HG02973 (cell line): Measurements from ENCODE around the gene ABI3BP.
"Not testable (repeated sequence)": the region's sequence is repeated elsewhere in the genome, so short reads cannot be mapped to it uniquely, and the experiment has no call there.

Experiments
- ATAC-seq: cut with Tn5 transposase; IDR thresholded peaks from one replicate; pipeline ENCODE4 v1.9.1; 2021; ENCODE audit warnings: moderate library complexity; ENCODE audit not compliant: unreplicated experiment

The ABI3BP gene

DNA sequence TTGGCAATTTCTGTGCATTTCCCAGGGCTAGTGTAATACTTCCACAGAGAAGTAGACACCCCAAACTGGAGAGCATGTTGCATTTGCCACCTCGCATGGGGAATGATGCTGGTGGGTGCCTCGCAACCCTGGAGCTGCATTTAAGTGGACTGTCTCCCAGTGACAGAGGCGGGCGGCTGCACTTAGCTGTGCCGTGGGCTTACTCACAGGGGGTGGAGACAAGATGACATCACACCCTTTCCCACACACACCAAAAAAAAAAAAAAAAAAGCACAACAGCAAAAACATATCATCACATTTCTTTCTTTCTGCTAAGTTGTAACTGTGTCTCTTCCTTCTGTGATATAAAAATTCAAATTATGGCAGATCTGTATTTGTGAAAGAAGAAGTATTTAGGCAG, at the start of gene ABI3BP:
TSS of gene ABI3BP (minus strand) at position 113 of the 400 bp plus-strand sequence. CDS start at position 76, 37 bp downstream.
- no peak for ATAC-seq

DNA sequence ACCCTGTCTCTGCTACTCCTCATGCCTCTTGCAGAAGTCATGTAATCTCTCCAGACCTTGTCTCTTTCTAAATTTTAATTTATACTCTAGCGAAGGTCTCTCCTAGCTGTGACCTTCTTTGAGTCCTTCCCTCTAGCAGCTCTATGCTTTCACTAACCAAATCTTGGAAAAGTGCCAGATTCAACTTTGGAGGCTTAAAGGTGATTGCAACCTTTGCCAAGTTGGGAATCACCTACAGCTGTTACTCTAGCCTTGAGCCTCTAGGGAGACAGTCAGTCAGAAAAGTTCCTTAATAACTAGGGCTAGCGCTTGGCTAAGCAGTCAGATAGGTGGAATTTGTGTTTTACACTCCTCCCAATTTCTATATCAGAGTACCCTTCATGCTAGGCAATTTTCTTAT, 46.1 kb upstream of the ABI3BP start:
- ATAC-seq: no peak

GRCh38 chr3:101038880-101039279, 45.7 kb upstream of the ABI3BP start:
- ATAC-seq: no peak

GRCh38 chr3:101038393-101038792, 45.2 kb upstream of the ABI3BP start:
- ATAC-seq: no peak

DNA sequence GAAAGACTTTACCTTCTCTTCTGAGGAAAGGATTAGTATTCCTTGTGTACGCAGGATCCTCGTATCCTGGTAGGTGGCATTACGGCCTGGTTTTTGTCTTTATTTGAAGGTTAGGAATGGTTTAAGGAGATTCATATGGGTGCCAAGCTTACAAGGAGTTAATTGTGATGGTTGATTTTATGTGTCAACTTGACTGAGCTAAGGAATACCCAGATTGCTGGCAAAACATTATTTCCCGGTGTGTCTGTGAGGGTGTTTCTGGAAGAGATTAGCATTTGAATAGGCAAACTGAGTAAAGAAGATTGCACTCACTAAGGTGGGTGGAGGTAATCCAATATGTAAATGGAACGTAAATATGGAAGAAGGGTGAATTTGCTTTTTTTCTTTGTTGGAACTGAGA, 44.4 kb upstream of the ABI3BP start:
- ATAC-seq: no peak

DNA sequence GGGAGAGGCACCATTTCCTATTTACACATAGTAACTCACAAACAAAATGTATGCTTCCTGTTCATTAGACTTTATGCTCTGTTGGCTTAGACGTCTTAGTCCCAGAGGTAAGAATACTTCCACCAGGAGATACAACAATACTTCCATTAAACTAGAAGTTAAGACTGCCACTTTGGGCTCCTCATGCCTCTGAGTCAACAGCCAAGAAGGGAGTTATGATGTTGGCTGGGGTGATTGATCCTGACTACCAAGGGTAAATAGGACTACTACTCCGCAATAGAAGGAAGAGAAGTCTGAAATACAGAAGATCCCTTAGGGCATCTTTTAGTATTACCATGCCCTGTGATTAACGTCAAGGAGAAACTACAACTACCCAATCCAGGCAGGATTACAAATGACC, 43.5 kb upstream of the ABI3BP start:
- no peak for ATAC-seq

GRCh38 chr3:101036213-101036618, 43.0 kb upstream of the ABI3BP start:
- ATAC-seq: no peak

DNA sequence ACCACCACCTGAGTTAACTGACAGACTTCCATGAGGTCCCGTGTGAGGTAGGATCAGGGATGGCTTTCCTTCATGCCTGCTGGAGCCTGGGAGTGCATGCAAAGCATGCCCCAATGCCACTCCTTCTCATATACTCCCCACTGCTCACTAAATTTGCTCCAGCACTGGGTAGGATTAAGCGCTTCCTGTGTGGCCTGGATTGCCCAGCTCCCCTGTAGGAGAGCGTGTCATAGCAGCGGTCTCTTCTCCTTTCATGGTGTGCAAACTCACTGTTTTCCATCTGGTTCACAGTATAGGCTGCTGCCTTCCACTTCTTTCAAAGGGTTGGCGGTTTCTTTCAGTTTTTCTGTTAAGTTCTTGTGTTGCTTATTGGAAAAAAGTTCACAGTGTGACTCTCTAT, 34.1 kb upstream of the ABI3BP start:
- ATAC-seq: no peak

- no peak for ATAC-seq
Measured at GRCh38 chr3:101026881-101027280, 33.7 kb upstream of the ABI3BP start.

DNA sequence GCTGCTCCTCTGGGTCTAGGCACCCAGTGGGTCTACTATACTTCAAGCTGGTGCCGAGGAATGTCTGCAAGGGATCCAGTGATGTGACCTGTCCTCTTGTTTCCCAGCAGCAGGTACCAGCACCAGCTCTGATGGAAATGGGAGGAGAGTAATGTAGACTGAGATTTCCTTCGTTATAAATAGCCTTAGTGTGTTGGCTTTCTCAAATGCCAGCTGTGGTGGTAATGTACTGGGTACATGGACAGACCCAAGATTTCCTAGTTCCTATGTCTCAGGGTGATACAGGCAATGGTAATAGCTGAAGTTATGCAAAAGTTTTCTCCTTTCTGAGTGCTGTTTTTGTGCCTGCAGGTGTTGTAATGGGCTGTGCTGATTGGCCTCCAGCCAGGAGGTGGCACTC, 33.0 kb upstream of the ABI3BP start:
- no peak for ATAC-seq

GRCh38 chr3:101020351-101021015, 27.3 kb upstream of the ABI3BP start:
- ATAC-seq: no peak

- ATAC-seq: no peak
Measured at GRCh38 chr3:101017017-101017416, 23.8 kb upstream of the ABI3BP start.

GRCh38 chr3:101012312-101012711, 19.1 kb upstream of the ABI3BP start:
- not testable (repeated sequence) for ATAC-seq

GRCh38 chr3:101011136-101011535, 17.9 kb upstream of the ABI3BP start:
- no peak for ATAC-seq

DNA sequence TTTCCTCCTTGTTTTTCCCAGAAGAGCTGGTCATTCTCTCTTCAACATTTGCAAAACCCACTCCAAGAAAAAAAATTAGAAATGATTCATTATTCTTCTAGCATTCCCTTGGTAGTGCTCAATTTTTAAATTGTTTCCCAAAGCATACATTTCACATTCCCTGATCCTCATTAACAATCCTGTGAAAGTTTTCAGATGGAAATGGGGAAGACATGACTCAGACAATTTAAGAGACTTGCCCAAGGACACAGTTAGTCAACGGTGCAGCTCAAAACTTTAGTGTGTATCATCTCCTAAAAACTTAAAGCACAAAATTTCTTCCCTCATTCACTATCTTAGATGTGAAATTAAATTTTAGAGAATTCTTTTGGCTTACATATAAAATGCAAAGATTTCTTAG, 17.1 kb upstream of the ABI3BP start:
- ATAC-seq: no peak

DNA sequence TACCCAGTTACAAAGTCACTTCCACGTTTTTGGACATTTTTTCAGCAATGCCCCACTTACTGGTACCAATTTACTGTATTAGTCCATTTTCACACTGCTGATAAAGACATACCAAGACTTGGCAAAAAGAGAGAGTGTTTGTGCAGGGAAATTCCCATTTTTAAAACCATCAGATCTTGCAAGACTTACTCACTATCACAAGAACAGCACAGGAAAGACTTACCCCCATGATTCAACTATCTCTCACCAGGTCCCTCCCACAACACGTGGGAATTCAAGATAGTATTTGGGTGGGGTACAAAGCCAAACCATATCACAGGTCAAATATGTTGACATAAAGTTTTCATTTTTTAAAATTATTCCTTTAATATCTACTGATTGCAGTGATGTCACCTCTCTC, 16.2 kb upstream of the ABI3BP start:
- no peak for ATAC-seq

GRCh38 chr3:100999160-100999559, 5.9 kb upstream of the ABI3BP start:
- ATAC-seq: no peak

- ATAC-seq: no peak
Measured at GRCh38 chr3:100994809-100995208, 1.6 kb upstream of the ABI3BP start.

DNA sequence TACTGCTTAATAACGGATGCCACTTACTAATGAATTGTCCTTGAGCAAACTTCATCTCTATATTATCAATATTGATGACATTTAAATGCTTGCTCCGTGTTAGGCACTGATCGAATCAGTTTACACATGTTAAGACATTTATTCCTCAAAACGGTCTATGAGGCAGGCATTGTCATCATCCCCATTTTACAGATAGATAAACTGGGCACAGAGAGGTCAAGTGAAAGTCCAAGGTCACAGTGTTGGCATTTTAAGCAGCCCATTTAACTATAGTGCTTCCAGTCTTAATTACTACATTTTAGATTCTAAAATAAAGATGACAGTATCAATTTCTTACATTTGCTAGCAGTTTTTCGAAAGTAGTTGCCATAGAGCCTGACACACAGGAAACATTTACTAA, 966 bp upstream of the ABI3BP start:
- ATAC-seq: no peak

DNA sequence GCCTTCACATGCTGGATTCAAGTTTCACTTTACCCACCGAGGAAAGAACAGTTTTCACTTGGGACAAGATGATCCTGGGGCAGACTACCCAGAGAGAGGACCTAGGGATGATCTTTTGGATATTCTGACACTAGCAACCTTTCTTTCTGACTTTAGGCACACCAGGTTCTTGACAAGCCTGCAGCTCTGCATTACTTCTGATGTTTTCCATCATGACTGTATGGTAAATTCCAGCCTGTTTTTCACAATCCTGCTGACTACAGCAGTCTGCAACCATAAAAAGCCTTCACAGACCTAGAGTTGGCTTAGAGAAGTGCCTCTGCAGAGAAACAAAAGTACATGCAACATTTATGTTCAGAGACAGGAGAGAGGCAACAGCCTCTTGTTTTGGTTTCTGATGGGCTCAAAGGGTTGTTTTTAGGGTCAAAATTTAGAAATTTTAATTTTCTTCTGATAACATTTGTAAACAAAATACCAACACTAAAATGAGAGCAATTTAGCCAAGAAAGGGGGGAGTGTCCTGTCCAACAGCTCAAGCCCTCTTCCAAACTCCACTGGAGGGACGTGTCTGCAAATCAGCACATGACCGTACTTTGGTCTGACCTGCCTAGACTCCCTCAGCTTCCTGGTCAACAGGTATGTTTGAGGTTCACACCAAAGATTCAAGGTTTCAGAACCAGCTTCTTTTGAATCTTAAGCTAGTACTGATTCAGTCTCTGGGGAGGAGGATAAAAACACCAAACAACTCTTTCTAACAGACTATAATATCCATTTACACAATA, 799 bp downstream of the ABI3BP start:
- no peak for ATAC-seq

DNA sequence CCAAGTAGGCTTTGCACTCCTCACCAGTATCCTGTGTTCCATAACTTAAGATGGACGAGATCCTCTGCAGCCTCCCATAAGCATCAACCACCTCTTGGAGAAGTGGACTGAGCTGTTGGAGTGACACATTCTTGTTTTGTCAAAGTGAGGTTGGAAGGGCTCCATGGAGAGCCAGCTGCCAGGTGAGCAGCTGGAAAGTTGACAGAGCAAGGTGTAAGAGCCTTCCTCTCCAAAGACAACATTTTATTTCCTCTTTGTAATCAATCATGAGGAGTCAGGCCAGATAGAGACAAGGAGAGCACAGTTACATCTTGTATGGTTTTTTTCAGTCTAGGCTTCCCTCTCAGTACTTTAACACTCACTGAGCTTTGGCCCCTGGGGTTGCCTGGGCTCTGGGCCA, 5.1 kb downstream of the ABI3BP start:
- no peak for ATAC-seq

- no peak for ATAC-seq
Measured at GRCh38 chr3:100984308-100984707, 8.9 kb downstream of the ABI3BP start.

- ATAC-seq: no peak
Measured at GRCh38 chr3:100982710-100983109, 10.5 kb downstream of the ABI3BP start.
